Measurements from ENCODE around the gene ERC2. TPM values are rescaled to one million over a fixed set of nuclear protein-coding genes. Genes with fewer than 3 reads are reported as not detected.

ERC2 gene
- total RNA-seq, 1 donor = 0.36 TPM

- TF ChIP-seq, protein P1, sequence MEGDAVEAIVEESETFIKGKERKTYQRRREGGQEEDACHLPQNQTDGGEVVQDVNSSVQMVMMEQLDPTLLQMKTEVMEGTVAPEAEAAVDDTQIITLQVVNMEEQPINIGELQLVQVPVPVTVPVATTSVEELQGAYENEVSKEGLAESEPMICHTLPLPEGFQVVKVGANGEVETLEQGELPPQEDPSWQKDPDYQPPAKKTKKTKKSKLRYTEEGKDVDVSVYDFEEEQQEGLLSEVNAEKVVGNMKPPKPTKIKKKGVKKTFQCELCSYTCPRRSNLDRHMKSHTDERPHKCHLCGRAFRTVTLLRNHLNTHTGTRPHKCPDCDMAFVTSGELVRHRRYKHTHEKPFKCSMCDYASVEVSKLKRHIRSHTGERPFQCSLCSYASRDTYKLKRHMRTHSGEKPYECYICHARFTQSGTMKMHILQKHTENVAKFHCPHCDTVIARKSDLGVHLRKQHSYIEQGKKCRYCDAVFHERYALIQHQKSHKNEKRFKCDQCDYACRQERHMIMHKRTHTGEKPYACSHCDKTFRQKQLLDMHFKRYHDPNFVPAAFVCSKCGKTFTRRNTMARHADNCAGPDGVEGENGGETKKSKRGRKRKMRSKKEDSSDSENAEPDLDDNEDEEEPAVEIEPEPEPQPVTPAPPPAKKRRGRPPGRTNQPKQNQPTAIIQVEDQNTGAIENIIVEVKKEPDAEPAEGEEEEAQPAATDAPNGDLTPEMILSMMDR (IDR thresholded peaks at IDR 0.05; ENCODE audit: extremely low read depth, low read depth, low read length) = no peak
- DNase-seq (ENCODE audit: insufficient read length, low spot score, missing footprints) = no peak
- H3K79me2 ChIP-seq (ENCODE audit: insufficient read depth, low read length) = no peaks in the 10 kb centered on the region
- H4K20me1 ChIP-seq (ENCODE audit: insufficient read depth, low read length) = no peaks in the 10 kb centered on the region
- H3K36me3 ChIP-seq (ENCODE audit: insufficient read depth, low read length) = no peaks in the 10 kb centered on the region
- peaks cover 18% of the 10 kb centered on the region for H3K4me1 ChIP-seq (ENCODE audit: insufficient read depth, low read length)
- no peak overlapping the region for H2AFZ ChIP-seq (ENCODE audit: low read length)
- H3K27me3 ChIP-seq (ENCODE audit: insufficient read depth, low read length) = no peaks in the 10 kb centered on the region
- H3K4me2 ChIP-seq (ENCODE audit: insufficient read depth, low read length) = no peak overlapping the region
- no peaks in the 10 kb centered on the region for H3K9me3 ChIP-seq (ENCODE audit: low read depth, low read length)
- no peak overlapping the region for H3K4me3 ChIP-seq (ENCODE audit: insufficient read depth, low read length)
- H3K27ac ChIP-seq (ENCODE audit: low read depth, low read length) = no peak overlapping the region
Measured at GRCh38 chr3:55716044-55716443, 752.2 kb downstream of the ERC2 start.

- H3K4me2 ChIP-seq (ENCODE audit: insufficient read depth, low read length) = no peak overlapping the region
- DNase-seq (ENCODE audit: insufficient read length, low spot score, missing footprints) = no peak
- H3K4me3 ChIP-seq (ENCODE audit: insufficient read depth, low read length) = no peak overlapping the region
- H3K36me3 ChIP-seq (ENCODE audit: insufficient read depth, low read length) = no peaks in the 10 kb centered on the region
- H4K20me1 ChIP-seq (ENCODE audit: insufficient read depth, low read length) = no peaks in the 10 kb centered on the region
- H3K79me2 ChIP-seq (ENCODE audit: insufficient read depth, low read length) = no peaks in the 10 kb centered on the region
- peaks cover 12% of the 10 kb centered on the region for H3K4me1 ChIP-seq (ENCODE audit: insufficient read depth, low read length)
- TF ChIP-seq, protein P1 (IDR thresholded peaks at IDR 0.05; ENCODE audit: extremely low read depth, low read depth, low read length) = no peak
- H3K27ac ChIP-seq (ENCODE audit: low read depth, low read length) = no peak overlapping the region
- no peaks in the 10 kb centered on the region for H3K9me3 ChIP-seq (ENCODE audit: low read depth, low read length)
- no peak overlapping the region for H2AFZ ChIP-seq (ENCODE audit: low read length)
- no peaks in the 10 kb centered on the region for H3K27me3 ChIP-seq (ENCODE audit: insufficient read depth, low read length)
Measured at GRCh38 chr3:55714057-55714456, 754.2 kb downstream of the ERC2 start.

DNA sequence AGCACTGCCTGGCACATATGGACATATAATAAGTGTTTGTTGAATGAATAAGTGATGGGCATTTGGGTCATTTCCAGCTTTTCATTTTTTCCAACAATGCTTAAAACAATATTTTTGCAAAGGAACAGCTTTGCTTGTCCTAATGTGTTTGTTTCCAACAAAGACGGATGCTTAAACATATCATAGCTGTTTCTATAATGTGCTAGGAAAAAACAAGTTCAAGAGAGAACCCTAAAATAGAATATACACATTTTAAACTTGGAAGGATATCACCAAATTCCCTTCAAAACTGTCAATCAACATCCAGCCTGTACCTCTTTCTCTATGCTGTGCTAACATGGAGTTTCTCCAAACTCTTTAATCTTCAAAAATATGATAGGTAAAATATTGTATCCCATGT is 756.6 kb downstream of the ERC2 start:
- Histone ChIP-seq H3K79me2 (ENCODE audit: insufficient read depth, low read length) (no peaks in the 10 kb centered on the region), H3K4me1 (ENCODE audit: insufficient read depth, low read length) (no peaks in the 10 kb centered on the region), H3K27me3 (ENCODE audit: insufficient read depth, low read length) (no peaks in the 10 kb centered on the region), H2AFZ (ENCODE audit: low read length) (no peak overlapping the region), H3K36me3 (ENCODE audit: insufficient read depth, low read length) (no peaks in the 10 kb centered on the region), H3K4me3 (ENCODE audit: insufficient read depth, low read length) (no peak overlapping the region), H3K4me2 (ENCODE audit: insufficient read depth, low read length) (no peak overlapping the region), H3K27ac (ENCODE audit: low read depth, low read length) (no peak overlapping the region), H4K20me1 (ENCODE audit: insufficient read depth, low read length) (no peaks in the 10 kb centered on the region), H3K9me3 (ENCODE audit: low read depth, low read length) (no peaks in the 10 kb centered on the region)
- DNase-seq (ENCODE audit: insufficient read length, low spot score, missing footprints) = no peak
- TF ChIP-seq, protein P1 (IDR thresholded peaks at IDR 0.05; ENCODE audit: extremely low read depth, low read depth, low read length) = no peak

DNA sequence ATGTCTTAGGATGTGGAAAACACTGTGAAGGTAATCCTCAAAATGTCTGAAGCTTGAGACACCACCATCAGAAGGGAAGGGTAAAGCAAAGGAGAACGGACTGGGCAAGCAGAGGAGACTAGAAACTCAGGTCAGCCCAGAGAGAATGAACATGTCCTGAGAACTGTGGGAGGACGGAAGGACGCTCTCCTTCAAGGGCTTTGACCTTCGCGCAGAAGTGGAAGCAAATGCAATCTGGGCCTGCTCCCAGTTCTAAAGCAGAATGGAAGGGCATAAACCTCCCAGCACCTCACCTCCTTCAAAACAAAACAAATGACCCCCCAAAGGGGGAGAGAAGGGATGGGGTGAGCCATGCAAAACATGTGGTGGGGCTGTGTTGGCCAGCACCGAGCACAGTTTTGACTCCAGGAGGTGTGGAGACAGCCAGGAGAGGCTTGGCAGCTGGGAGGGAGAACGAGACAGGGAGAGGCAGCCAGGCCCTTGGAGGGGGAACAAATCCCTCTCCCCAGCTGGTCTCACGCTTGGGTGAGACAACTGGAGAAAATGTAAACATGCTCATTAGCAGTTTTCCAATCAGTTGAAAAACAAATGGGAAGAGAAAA is 758.8 kb downstream of the ERC2 start:
- H3K36me3 ChIP-seq (ENCODE audit: insufficient read depth, low read length) = no peaks in the 10 kb centered on the region
- H3K4me2 ChIP-seq (ENCODE audit: insufficient read depth, low read length) = no peak overlapping the region
- no peak overlapping the region for H3K27ac ChIP-seq (ENCODE audit: low read depth, low read length)
- H4K20me1 ChIP-seq (ENCODE audit: insufficient read depth, low read length) = no peaks in the 10 kb centered on the region
- H3K79me2 ChIP-seq (ENCODE audit: insufficient read depth, low read length) = no peaks in the 10 kb centered on the region
- TF ChIP-seq, protein P1 (IDR thresholded peaks at IDR 0.05; ENCODE audit: extremely low read depth, low read depth, low read length) = no peak
- no peaks in the 10 kb centered on the region for H3K9me3 ChIP-seq (ENCODE audit: low read depth, low read length)
- H3K27me3 ChIP-seq (ENCODE audit: insufficient read depth, low read length) = no peaks in the 10 kb centered on the region
- H3K4me1 ChIP-seq (ENCODE audit: insufficient read depth, low read length) = no peaks in the 10 kb centered on the region
- DNase-seq (ENCODE audit: insufficient read length, low spot score, missing footprints) = no peak
- no peak overlapping the region for H3K4me3 ChIP-seq (ENCODE audit: insufficient read depth, low read length)
- no peak overlapping the region for H2AFZ ChIP-seq (ENCODE audit: low read length)

Measured in osteoblast (primary cell).